ENCODE data around the gene GH1.
A peak's percentile ranks its signal among the peaks of the same experiment; 100 is the strongest.
"Not testable (repeated sequence)": the region's sequence is repeated elsewhere in the genome, so short reads cannot be mapped to it uniquely, and the experiment has no call there.

GH1 gene

DNA sequence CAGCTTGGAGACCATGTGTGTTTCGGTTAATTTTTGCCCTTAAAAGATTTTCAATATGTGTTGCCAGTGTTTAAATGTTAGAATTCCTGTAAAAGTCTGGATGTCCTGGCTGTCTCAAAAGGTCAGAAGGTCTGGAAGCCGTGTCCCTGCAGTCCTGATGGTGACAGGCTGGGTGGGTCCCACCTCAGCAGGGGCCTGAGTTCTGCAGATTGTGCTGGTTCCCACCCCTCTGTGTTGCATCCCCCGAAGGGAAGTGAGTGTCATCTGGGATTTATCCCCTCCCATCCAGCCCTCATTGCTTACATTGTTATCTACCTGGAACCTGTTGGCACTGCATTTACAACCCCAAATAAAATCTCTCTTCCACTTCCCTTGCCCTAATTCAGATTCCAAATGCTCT is 24.6 kb downstream of the GH1 start:
- not testable (repeated sequence) for DNase-seq

- DNase-seq: not testable (repeated sequence)
Observed at GRCh38 chr17:63892316-63893037, 26.2 kb downstream of the GH1 start.

GRCh38 chr17:63889026-63889848 is 29.4 kb downstream of the GH1 start:
- peak; percentile 10 to 41 for DNase-seq

DNA sequence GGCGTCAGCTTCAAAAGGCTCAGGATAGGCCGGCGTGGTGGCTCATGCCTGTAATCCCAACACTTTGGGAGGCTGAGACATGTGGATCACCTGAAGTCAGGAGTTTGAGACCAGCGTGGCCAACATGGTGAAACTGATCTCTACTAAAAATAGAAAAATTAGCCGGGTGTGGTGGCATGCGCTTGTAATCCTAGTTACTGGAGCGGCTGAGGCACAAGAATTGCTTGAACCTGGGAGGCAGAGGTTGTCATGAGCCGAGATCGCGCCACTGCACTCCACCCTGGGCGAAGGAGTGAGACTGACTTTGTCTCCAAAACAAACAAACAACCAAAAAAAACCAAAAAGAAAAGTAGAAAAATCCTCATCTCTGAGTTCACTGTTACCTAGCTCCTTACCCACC is 33.5 kb downstream of the GH1 start:
- not testable (repeated sequence) for DNase-seq

DNA sequence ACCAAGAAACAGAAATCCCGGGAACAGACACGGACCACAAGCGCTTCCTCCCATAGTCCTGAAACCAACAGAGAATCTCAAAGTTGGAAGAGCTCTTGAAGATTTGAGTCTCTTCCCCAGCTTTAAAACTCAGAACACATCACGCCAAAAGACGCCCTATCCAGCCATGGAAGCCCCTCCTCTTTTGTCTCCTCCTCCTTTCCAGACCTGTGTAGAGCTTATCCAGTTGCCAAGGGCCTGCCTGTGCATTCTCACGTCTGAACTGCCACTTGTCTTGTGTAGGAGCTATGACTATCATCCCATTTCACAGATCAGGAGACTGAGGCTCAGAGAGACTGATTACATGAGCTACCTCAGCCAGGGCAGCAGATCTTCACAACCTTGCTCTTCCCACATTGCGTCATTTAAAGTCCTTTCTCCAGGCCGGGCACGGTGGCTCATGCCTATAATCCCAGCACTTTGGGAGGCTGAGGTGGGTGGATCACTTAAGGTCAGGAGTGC is 36.0 kb downstream of the GH1 start:
- not testable (repeated sequence) for DNase-seq

DNA sequence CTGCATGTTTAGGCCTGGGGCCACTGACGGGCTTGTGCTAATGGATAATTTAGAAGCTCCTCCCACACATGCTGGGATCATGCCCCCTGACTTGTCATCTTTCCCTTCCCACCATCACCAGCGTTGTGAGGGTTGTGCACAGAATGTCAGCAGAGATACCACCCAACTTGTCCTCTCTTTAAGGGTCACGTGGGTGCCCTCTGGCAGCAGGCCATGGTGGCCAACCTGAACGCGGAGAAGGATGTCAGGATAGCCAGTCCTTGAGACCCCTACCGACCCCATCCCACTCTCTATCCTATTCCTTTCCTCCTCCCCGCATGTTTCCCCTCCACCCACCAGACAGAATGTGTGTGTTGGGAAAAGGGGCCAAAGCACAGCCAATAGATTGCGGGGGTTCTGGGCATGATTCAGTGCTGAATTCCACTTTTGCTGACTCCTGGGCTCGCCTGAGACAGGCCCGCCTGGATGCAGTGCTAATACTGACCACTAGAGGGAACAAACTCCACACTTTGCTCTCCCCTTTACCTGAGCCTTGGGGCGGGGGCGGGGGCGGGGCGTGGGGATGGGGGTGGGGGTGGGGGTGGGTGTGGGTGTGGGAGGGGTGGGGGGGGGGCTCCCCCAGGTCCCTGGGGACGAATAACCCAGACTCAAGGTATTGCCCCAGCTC is 36.6 kb downstream of the GH1 start, which contains the start of gene GH2:
Gene GH2, minus strand, starts transcription at position 10 of the 667 bp plus-strand sequence. CDS start 143 bp downstream, outside the sequence.
- peak; percentile 8 to 69 for DNase-seq

GRCh38 chr17:63881337-63881736 is 37.3 kb downstream of the GH1 start:
- not testable (repeated sequence) for DNase-seq

DNA sequence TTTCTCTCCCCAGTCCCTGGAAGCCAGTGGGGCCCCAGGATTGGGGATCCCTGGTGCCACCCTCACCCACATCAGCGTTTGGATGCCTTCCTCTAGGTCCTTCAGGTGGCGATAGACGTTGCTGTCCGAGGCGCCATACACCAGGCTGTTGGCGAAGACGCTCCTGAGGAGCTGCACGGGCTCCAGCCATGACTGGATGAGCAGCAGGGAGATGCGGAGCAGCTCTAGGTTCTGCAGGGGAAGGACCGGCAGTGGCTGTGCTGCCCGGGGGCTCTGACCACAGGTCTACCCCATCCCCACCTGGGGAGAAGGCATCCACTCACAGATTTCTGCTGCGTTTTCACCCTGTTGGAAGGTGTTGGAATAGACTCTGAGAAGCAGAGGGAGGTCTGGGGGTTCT is 37.9 kb downstream of the GH1 start:
- no peak for DNase-seq

GRCh38 chr17:63878413-63878812 is 40.2 kb downstream of the GH1 start:
- DNase-seq: not testable (repeated sequence)

- DNase-seq: not testable (repeated sequence)
Observed at GRCh38 chr17:63874693-63875092, 43.9 kb downstream of the GH1 start.

DNA sequence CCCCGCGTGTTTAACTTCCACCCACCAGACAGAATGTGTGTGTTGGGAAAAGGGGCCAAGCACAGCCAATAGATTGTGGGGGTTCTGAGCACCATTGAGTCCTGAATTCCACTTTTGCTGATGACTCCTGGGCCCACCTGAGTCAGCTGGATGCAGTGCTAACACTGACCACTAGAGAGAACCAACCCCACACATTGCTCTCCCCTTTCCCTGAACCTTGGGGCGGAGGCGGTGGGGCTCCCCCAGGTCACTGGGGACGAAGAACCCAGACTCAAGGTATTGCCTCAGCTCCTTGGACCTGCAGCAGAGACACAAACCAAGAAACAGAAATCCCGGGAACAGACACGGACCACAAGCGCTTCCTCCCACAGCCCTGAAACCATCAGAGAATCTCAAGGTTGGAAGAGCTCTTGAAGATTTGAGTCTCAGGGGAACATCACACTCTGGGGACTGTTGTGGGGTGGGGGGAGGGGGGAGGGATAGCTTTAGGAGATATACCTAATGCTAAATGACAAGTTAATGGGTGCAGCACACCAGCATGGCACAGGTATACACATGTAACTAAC is 44.5 kb downstream of the GH1 start:
- not testable (repeated sequence) for DNase-seq

GRCh38 chr17:63873577-63873976 is 45.1 kb downstream of the GH1 start, which contains the start of gene CSH2:
Gene CSH2 (minus strand): TSS chr17:63873677. CDS start chr17:63873614, 63 bp downstream.
- DNase-seq: not testable (repeated sequence)

DNA sequence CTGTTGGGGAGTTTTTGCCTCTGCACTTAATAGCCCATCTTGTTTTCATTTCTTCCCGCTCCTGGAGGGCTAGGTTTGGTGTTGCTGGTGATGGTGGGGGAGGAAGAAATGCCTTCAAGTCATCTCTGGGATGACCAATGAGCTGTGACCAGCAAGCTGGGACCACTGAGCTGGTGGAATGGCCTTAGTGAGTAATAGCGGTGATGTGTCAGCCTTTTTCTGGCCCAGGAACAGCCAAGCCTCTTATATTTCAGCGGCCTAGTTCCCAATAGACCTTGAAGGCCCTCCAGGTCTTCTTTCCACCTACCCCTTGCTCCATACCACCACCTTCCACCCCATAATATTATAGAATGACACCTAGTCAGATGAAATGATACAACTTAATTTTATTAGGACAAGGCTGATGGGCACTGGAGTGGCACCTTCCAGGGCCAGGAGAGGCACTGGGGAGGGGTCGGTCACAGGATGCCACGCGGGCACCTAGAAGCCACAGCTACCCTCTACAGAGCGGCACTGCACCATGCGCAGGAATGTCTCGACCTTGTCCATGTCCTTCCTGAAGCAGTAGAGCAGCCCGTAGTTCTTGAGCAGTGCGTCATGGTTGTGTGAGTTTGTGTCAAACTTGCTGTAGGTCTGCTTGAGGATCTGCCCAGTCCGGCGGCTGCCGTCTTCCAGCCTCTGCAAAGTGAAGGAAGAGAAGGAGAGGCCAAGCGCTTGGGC is 46.8 kb downstream of the GH1 start:
- DNase-seq: not testable (repeated sequence)

DNA sequence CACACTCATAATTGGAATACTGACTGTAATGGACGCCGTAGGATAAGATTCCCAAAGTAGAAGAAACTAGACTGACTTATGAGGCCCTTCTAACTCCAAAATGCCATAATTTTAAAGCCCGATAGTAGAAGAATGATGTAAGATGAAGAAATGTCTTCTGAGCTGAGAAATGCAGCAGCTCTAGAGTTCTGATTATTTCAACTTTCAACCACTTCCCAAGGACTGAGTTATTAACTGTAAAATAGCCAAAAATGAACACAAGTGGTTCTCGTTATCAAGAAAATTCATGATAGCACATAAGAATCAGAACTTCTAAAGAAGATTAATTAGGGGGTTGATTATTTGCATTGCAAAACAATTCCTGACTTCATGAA is 48.4 kb downstream of the GH1 start:
- not testable (repeated sequence) for DNase-seq

DNA sequence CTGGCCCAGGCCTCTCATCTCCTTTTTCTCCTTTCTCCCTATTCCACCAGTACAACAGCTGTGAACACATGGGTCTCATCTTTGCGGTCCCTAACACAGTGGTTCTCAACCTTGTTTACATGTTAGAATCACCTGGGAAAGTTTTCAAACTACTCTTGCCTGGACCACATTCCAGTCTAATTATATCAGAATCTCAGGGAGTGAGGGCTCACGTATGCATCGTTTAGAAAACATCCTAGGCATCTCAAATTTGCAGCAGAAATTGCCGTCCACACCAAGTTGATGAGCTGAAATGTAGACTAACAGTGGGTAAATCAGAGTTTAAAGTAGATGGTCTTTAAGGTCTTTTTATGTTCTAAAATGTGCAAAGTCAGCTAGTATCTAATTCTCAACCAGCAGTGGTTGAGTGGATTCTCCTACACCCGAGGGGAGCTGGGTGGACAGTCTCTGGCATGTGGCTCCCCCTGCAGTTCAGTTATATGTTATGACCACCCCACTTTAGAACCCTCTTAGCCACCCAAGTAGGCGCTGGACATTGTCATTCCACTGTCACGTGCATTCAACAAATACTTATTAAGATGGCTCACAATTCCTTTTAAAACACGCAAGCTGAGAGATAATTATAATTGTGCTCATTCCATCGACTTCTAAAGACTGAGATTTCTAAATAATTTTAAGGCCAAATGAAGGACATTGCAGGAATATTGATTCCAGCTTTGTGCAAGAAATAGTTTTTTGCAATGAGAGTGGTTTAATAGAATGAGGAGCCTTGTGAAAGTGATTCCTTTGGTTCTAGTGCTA is 48.9 kb downstream of the GH1 start:
- not testable (repeated sequence) for DNase-seq
